ENCODE data around the gene DDX60. TPM values are rescaled to one million over a fixed set of nuclear protein-coding genes. Genes with fewer than 3 reads are reported as not detected.
"Not testable (repeated sequence)": the region's sequence is repeated elsewhere in the genome, so short reads cannot be mapped to it uniquely, and the experiment has no call there.

The DDX60 gene
- total RNA-seq, 1 donor from 2014 or later, result 19.2 TPM

DNA sequence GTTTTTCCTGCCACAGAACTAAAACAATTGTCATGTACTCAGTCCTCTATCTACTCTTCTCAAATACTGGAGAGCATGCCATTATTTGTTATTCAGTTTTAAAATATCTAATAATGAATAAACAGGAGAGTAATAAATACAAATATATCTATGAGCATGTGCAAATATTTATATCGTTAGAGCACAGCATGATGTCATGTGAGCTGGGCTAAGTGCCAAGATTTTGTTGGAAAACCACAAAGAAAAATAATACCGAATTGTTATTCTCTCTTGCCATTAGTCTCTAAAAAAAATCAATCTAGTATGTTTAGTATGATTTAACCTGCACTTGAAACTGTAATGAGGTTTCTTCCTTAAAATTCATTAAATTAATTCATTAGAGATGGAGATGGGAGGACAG is 97.3 kb downstream of the DDX60 start:
- DNase-seq (ENCODE audit: low spot score in 2 of 2, unreplicated experiment in 2 of 2), result no peak
- TF ChIP-seq, protein P1, sequence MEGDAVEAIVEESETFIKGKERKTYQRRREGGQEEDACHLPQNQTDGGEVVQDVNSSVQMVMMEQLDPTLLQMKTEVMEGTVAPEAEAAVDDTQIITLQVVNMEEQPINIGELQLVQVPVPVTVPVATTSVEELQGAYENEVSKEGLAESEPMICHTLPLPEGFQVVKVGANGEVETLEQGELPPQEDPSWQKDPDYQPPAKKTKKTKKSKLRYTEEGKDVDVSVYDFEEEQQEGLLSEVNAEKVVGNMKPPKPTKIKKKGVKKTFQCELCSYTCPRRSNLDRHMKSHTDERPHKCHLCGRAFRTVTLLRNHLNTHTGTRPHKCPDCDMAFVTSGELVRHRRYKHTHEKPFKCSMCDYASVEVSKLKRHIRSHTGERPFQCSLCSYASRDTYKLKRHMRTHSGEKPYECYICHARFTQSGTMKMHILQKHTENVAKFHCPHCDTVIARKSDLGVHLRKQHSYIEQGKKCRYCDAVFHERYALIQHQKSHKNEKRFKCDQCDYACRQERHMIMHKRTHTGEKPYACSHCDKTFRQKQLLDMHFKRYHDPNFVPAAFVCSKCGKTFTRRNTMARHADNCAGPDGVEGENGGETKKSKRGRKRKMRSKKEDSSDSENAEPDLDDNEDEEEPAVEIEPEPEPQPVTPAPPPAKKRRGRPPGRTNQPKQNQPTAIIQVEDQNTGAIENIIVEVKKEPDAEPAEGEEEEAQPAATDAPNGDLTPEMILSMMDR (IDR thresholded peaks at IDR 0.05; ENCODE audit: unreplicated experiment), result no peak
- peaks cover 18% of the 10 kb centered on the region for H3K9me3 Mint-ChIP-seq

DNA sequence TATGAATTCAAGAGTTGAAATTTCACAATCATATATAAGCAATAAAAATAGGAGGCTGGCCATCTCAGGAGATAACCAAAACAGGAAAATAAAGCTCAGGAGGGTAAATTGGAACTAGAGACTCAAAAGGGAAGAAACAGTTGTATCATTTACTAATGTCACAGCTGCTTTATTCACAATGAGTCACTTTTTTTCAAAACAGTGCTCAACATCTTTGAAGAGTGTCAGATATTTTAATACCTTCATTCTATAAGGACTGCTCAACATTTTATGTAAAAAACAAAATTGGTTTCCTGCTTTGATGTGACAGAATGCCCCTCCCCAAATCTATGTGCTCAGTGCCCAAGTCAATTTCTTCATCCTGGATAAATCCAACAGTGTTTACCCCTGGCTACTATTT is 97.7 kb downstream of the DDX60 start:
- TF ChIP-seq, protein P1 (IDR thresholded peaks at IDR 0.05; ENCODE audit: unreplicated experiment), result no peak
- Mint-ChIP-seq H3K4me1 (peaks cover 2% of the 10 kb centered on the region), H3K9me3 (peaks cover 18% of the 10 kb centered on the region), H3K36me3 (peaks cover 60% of the 10 kb centered on the region), H3K27ac (peak overlapping the region; percentile 50), H3K27me3 (ENCODE audit: low read depth) (no peaks in the 10 kb centered on the region), H3K4me3 (no peak overlapping the region)
- no peak for DNase-seq (ENCODE audit: low spot score in 2 of 2, unreplicated experiment in 2 of 2)

More for the DNA sequence above, 97.3 kb downstream of the DDX60 start:
- Mint-ChIP-seq H3K27ac (peak overlapping the region; percentile 27), H3K4me3 (no peak overlapping the region), H3K4me1 (peaks cover 2% of the 10 kb centered on the region), H3K27me3 (ENCODE audit: low read depth) (no peaks in the 10 kb centered on the region), H3K36me3 (peaks cover 62% of the 10 kb centered on the region)

DNA sequence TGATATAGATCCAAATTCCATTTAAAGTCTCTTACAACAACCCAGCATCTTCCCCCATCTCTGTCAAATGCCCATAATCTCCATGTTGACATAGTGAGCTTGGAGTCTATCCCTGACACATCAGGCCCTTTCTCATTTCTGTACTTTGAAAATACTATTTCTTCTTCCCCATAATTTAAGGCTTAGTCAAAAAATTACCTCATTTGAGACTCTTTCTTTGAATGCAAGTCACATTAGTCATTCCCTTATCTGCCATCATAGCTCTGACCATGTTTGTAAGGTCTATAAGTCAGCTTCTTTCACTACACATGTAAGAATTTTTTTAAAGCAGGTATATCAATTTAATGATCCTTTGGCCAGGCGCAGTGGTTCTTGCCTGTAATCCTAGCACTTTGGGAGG is 99.9 kb downstream of the DDX60 start:
- H3K9me3 Mint-ChIP-seq, result peaks cover 29% of the 10 kb centered on the region
- TF ChIP-seq, protein P1 (IDR thresholded peaks at IDR 0.05; ENCODE audit: unreplicated experiment), result no peak
- peaks cover 64% of the 10 kb centered on the region for H3K36me3 Mint-ChIP-seq
- H3K4me3 Mint-ChIP-seq, result no peak overlapping the region
- H3K27ac Mint-ChIP-seq, result no peak overlapping the region
- H3K4me1 Mint-ChIP-seq, result peaks cover 2% of the 10 kb centered on the region
- H3K27me3 Mint-ChIP-seq (ENCODE audit: low read depth), result no peaks in the 10 kb centered on the region
- DNase-seq (ENCODE audit: low spot score in 2 of 2, unreplicated experiment in 2 of 2), result no peak

DNA sequence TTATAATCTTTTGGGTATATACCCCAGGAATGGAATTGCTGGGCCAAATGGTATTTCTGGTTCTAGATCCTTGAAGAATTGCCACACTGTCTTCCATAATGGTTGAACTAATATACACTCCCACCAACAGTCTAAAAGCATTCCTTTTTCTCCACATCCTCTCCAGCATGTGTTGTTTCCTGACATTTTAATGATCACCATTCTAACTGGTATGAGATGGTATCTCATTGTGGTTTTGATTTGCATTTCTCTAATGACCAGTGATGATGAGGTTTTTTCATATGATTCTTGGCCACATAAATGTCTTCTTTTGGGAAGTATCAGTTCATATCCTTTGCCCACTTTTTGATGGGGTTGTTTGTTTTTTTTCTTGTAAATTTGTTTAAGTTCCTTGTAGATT is 105.0 kb downstream of the DDX60 start:
- not testable (repeated sequence) for H3K4me3 Mint-ChIP-seq; DNase-seq (ENCODE audit: low spot score in 2 of 2, unreplicated experiment in 2 of 2)

DNA sequence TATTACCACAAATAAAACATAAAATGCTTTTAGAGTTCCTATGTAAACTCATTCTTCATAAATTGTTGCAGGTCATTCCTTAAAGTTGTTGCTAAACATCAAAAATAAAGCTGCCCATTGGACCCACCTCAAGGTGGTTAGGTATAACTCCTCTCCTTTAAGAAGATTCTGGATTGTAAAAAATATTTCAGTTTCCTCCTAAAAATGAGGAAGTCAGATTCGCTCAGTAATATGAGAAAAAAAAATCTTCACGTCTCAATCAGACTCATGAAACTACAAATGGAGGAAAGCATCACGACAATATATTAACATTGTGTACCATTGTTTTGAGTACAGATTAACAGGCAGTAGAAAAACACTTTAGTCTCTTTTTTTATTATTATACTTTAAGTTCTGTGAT is 105.9 kb downstream of the DDX60 start:
- Mint-ChIP-seq H3K36me3 (peaks cover 34% of the 10 kb centered on the region), H3K4me1 (no peaks in the 10 kb centered on the region), H3K27ac (no peak overlapping the region), H3K9me3 (peaks cover 20% of the 10 kb centered on the region), H3K27me3 (ENCODE audit: low read depth) (no peaks in the 10 kb centered on the region), H3K4me3 (no peak overlapping the region)
- DNase-seq (ENCODE audit: low spot score in 2 of 2, unreplicated experiment in 2 of 2), result no peak
- TF ChIP-seq, protein P1 (IDR thresholded peaks at IDR 0.05; ENCODE audit: unreplicated experiment), result no peak

More for the DNA sequence above, 105.0 kb downstream of the DDX60 start:
- not testable (repeated sequence) for H3K4me1 Mint-ChIP-seq; H3K27ac Mint-ChIP-seq; H3K27me3 Mint-ChIP-seq (ENCODE audit: low read depth)
- peaks cover 43% of the 10 kb centered on the region for H3K36me3 Mint-ChIP-seq
- peaks cover 26% of the 10 kb centered on the region for H3K9me3 Mint-ChIP-seq

- DNase-seq (ENCODE audit: low spot score in 2 of 2, unreplicated experiment in 2 of 2), result no peak
- Mint-ChIP-seq H3K36me3 (peaks cover 9% of the 10 kb centered on the region), H3K27me3 (ENCODE audit: low read depth) (no peaks in the 10 kb centered on the region), H3K9me3 (peaks cover 24% of the 10 kb centered on the region), H3K4me3 (no peak overlapping the region), H3K4me1 (no peaks in the 10 kb centered on the region), H3K27ac (no peak overlapping the region)
- TF ChIP-seq, protein P1 (IDR thresholded peaks at IDR 0.05; ENCODE audit: unreplicated experiment), result no peak
These were observed 109.5 kb downstream of the DDX60 start for GRCh38 chr4:168208957-168209614.

All from mesothelial cell of epicardium (in vitro differentiated cells).